Measurements from ENCODE around the gene EIF4EBP2. TPM values are rescaled to one million over a fixed set of nuclear protein-coding genes. Genes with fewer than 3 reads are reported as not detected.

EIF4EBP2 gene
- total and polyA plus RNA-seq, 2 of the 13 experiments (the other 11 are each of a cell fraction or from before 2014, with no cell fraction given) = 16.9 to 22.0 TPM

DNA sequence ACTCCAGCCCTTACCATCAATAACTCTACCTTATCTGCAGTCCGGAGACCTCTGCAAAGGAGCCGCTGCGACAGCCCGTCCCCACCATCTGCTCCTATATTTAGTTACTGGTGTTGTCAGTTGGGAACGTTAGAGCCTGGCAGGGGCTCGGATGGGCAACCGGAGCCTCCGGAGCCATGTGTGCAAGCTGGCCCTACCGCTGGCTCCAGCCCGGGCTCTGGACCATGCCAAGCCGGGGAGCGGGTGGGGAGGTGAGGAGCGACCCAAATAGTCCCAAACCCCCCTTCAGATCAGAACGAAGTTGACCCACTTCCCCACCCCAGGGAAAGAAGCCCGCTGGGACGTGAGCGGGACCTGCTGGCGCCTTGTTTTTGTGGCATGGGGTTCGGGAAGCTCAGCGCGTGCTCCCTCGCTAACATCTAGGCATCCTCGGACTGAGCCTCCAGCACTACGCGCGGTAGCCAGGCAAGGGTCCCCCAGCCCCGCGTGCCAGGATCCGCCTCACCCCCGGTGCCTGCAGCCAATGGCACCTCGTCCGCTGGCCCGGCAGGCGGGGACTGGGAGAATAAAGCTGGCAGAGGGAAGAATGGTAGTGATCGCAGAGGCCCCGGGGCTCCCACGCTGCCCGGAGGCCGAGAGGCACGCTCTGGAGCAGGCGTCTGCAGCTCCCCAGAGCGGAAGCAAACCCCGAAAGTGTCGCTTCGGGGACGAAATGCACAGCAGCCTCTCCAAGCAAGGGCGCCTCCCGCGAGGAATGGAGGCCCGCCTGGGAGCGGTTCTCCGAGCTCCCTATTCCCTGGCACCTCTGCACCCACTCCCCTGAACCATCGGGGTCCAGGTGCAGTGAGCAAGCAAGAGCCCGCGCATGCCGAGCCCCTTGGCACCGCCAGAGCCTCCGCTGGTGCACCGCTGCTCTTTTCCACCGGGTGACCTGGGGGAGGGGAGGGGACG is 22.2 kb upstream of the EIF4EBP2 start (continued):
- TF ChIP-seq ZNF512B (CRISPR knock-in tag; IDR thresholded peaks at IDR 0.05; ENCODE audit: borderline replicate concordance) (no peak), ZNF577 (CRISPR knock-in tag; IDR thresholded peaks at IDR 0.05; ENCODE audit: borderline replicate concordance, low read depth) (no peak), RXRA (CRISPR knock-in tag; IDR thresholded peaks at IDR 0.05) (0 out of 2 replicates have a peak, but pooled peaks have one; percentile 17), ZNF292 (CRISPR knock-in tag; IDR thresholded peaks at IDR 0.05; ENCODE audit: borderline replicate concordance, low read depth) (0 out of 2 replicates have a peak, but pooled peaks have one; percentile 9), KDM3A (CRISPR knock-in tag; IDR thresholded peaks at IDR 0.05; ENCODE audit: low read depth) (no peak), SMAD9 (CRISPR knock-in tag; IDR thresholded peaks at IDR 0.05) (no peak), MAFK (conservative IDR thresholded peaks at IDR 0.05 in 1 of 2, IDR thresholded peaks at IDR 0.05 in 1 of 2; ENCODE audit: low read length in 2 of 2) (no peak), TEAD2 (CRISPR knock-in tag; IDR thresholded peaks at IDR 0.05) (no peak), TAF1 (CRISPR knock-in tag; IDR thresholded peaks at IDR 0.05) (0 out of 2 replicates have a peak, but pooled peaks have one; percentile 31), ZMYM4 (CRISPR knock-in tag; IDR thresholded peaks at IDR 0.05) (no peak), ZFP36L2 (CRISPR knock-in tag; IDR thresholded peaks at IDR 0.05) (no peak), ZNF235 (CRISPR knock-in tag; IDR thresholded peaks at IDR 0.05; ENCODE audit: borderline replicate concordance) (no peak), KDM5B (CRISPR knock-in tag; IDR thresholded peaks at IDR 0.05; ENCODE audit: borderline replicate concordance) (peak; percentile 57), SRF (IDR thresholded peaks at IDR 0.05; ENCODE audit: low read depth, low read length) (no peak), HNRNPUL1 (IDR thresholded peaks at IDR 0.05; ENCODE audit: low read depth, low read length) (no peak), ZNF737 (CRISPR knock-in tag; IDR thresholded peaks at IDR 0.05; ENCODE audit: borderline replicate concordance) (no peak), BCLAF1 (IDR thresholded peaks at IDR 0.05) (no peak), ZBTB8A (CRISPR knock-in tag; IDR thresholded peaks at IDR 0.05; ENCODE audit: borderline replicate concordance, low read depth) (no peak), ZNF546 (CRISPR knock-in tag; conservative IDR thresholded peaks at IDR 0.05) (no peak), HMG20A (CRISPR knock-in tag; IDR thresholded peaks at IDR 0.05; ENCODE audit: borderline replicate concordance) (no peak), AHR (CRISPR knock-in tag; IDR thresholded peaks at IDR 0.05) (no peak), ZNF564 (CRISPR knock-in tag; IDR thresholded peaks at IDR 0.05) (no peak)
- TF ChIP-seq, protein P1, sequence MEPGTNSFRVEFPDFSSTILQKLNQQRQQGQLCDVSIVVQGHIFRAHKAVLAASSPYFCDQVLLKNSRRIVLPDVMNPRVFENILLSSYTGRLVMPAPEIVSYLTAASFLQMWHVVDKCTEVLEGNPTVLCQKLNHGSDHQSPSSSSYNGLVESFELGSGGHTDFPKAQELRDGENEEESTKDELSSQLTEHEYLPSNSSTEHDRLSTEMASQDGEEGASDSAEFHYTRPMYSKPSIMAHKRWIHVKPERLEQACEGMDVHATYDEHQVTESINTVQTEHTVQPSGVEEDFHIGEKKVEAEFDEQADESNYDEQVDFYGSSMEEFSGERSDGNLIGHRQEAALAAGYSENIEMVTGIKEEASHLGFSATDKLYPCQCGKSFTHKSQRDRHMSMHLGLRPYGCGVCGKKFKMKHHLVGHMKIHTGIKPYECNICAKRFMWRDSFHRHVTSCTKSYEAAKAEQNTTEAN (CRISPR knock-in tag; conservative IDR thresholded peaks at IDR 0.05) = no peak
